NB4 (cell line): ENCODE results near the gene PRMT9.

Experiments used
- DNase-seq: peaks from one replicate; pipeline ENCODE4 v3.0.0; 2010; ENCODE audit warnings: low read depth
- H3K4me3 ChIP-seq: one replicate; pipeline ENCODE4 v1.5.1; 2011; ENCODE audit warnings: mild to moderate bottlenecking, low read depth, low read length, moderate library complexity
- MYC ChIP-seq: IDR thresholded peaks from 2 replicates; pipeline ENCODE4 v1.6.1; 2011; ENCODE audit warnings: low read depth, low read length
- POLR2A ChIP-seq: IDR thresholded peaks from 2 replicates; pipeline ENCODE4 v1.6.1; 2011; ENCODE audit warnings: mild to moderate bottlenecking; ENCODE audit not compliant: insufficient read length; ENCODE audit errors: extremely low read depth
- TF ChIP-seq, protein P1 (sequence below): IDR thresholded peaks from 2 replicates; pipeline ENCODE4 v1.6.1; 2011; ENCODE audit warnings: low read depth, low read length
- TF ChIP-seq, protein P2 (sequence below): IDR thresholded peaks from one replicate; pipeline ENCODE4 v1.5.1; 2012; ENCODE audit warnings: low read depth, low read length

The PRMT9 gene

DNA sequence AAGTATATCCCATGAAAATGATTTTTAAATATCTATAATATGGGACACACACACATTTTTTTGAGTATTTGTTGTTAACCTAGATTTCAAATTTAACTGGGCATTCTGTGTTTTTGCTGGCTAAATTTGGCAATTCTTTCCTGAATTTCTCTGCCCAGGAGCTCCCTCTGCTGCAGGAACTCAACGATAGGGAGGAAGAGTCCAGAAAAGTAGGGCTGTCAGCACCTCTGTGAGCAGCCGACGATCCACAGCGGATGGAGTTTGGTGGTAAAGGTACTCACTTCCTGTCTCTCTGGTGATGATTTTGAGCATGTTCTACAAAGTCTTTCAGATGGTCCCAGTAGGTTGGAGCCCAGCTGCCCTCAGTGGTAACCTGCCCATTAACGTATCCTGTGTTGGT is 89.9 kb downstream of the PRMT9 start:
- H3K4me3 ChIP-seq: no peak overlapping the region
- DNase-seq: no peak
- TF ChIP-seq, protein P1, sequence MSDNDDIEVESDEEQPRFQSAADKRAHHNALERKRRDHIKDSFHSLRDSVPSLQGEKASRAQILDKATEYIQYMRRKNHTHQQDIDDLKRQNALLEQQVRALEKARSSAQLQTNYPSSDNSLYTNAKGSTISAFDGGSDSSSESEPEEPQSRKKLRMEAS: no peak
- TF ChIP-seq MYC: no peak
- TF ChIP-seq POLR2A: no peak
- TF ChIP-seq, protein P2, sequence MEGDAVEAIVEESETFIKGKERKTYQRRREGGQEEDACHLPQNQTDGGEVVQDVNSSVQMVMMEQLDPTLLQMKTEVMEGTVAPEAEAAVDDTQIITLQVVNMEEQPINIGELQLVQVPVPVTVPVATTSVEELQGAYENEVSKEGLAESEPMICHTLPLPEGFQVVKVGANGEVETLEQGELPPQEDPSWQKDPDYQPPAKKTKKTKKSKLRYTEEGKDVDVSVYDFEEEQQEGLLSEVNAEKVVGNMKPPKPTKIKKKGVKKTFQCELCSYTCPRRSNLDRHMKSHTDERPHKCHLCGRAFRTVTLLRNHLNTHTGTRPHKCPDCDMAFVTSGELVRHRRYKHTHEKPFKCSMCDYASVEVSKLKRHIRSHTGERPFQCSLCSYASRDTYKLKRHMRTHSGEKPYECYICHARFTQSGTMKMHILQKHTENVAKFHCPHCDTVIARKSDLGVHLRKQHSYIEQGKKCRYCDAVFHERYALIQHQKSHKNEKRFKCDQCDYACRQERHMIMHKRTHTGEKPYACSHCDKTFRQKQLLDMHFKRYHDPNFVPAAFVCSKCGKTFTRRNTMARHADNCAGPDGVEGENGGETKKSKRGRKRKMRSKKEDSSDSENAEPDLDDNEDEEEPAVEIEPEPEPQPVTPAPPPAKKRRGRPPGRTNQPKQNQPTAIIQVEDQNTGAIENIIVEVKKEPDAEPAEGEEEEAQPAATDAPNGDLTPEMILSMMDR: no peak

DNA sequence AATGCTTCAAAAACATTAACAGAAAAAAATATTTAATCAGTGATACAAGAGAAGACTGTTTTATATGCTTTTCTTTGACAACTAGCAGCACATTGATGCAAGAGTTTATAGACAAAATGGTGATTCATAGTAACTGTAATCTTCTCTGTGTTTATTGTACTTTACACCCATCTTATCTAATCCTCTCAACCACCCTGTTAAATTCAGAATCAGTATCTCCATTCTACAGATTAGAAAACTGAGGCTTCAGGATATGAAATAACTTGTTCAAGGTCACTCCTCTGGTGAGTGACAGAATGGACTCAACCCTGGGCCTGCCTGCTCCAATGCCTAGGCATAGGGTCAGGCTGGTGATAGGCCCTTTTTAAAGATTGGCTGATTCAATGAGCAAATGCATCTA is 92.9 kb downstream of the PRMT9 start:
- TF ChIP-seq, protein P1: no peak
- TF ChIP-seq, protein P2: no peak
- TF ChIP-seq POLR2A (no peak), MYC (no peak)

DNA sequence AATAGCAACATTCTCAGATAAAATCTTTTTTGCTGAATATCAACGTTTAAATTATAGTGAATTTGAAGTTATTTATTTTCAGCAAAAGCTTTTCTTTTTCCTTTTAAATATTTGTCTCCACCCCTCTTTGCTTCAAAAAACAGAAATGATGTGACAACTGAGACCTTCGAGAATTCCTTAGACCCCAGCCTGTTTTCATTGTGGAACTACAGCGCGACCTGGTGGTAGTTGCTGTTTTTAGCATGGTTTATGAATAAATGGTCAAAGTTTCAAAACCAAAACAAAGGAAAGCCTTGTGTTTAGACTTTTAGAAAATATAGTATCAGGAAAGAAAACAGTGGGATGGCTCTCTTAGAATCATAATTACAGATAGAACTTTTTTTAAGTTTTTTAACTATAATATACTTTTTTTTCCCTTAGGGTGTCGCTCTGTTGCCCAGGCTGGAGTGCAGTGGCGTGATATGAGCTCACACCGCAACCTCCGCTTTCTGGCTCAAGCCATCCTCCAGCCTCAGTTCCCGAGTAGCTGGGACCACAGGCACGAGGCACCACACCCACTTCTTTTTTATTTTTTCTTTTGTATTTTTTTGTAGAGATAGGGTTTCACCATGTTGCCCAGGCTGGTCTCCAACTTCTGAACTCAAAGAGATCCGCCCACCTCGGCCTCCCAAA is 93.6 kb downstream of the PRMT9 start:
- peak; percentile 52 for DNase-seq
- TF ChIP-seq, protein P2: peak; percentile 60
- no peak for TF ChIP-seq MYC
- H3K4me3 ChIP-seq: no peak overlapping the region

More for the DNA sequence above, 92.9 kb downstream of the PRMT9 start:
- no peak for DNase-seq
- no peak overlapping the region for H3K4me3 ChIP-seq

DNA sequence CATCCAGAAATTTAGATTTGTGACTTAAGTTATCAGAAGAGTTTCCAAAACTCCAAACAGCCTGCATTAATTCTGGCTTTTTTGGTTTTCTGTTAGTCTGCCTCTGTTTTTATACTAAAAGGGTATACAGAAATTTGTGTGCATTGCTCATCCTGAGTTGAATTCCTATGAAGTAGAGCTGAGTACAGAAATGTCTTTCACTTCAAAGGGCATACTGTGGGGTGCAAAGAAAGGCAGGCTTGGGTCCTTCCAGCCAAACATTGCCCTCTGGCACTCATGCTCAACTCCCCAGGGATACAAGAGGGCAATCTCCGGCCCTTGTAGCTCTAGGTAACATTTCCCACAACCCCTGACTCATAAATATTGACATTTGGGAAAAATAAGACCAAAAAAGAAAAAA is 94.4 kb downstream of the PRMT9 start:
- no peak for DNase-seq
- TF ChIP-seq MYC: no peak
- no peak overlapping the region for H3K4me3 ChIP-seq
